ENCODE data around the gene IFI30. TPM values are rescaled to one million over a fixed set of nuclear protein-coding genes. Genes with fewer than 3 reads are reported as not detected.

IFI30 gene
- total RNA-seq, 1 experiment from 2014 or later: 23.6 TPM

DNA sequence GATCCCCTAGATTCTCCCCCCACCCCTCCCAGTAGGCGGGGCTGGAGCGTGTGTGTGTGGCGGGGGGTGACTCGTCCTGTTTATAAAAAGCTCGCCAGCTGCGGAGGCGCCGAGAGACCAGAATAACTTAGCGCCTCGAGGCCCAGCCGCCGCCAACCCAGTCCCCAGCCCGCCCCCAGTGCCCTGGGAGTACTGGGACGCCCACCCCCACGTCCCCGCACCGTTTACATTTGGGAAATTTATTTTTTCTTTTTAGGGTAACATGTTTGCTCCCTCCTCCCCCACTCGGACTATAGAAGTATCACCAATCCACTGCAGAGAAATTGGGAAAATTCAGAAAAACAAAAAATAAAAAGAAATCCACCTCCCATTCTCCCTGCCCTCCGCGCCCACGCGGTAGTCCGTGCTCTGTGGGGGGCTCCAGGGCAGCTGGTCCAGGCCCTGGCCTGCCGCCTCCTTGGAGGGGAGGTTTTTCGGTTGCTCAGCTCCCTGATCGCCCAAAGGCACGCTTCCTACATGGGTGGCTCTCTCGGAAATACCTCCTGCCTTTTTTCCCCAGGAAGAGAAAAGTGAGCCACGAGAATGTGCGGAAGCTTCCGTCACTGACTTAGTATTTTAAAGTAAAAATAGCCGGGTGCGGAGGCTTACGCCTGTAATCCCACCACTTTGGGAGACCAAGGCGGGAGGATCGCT is 31.7 kb downstream of the IFI30 start:
- Mint-ChIP-seq H3K9me3 (peaks cover 0 to 2% of the 10 kb centered on the region in 2 experiments; a peak in 1 of 5 replicates), H3K27ac (peak overlapping the region; percentile 96 to 98 (median 97); a peak in 5 of 7 replicates), H3K4me1 (peaks cover 8 to 34% of the 10 kb centered on the region in 2 experiments), H3K4me3 (peak overlapping the region; percentile 78 to 91), H3K36me3 (ENCODE audit: insufficient read depth in 1 of 3, low read depth in 3 of 3) (peaks cover 7 to 14% (median 7%) of the 10 kb centered on the region in 3 experiments; a peak in 5 of 7 replicates), H3K27me3 (ENCODE audit: low read depth) (peaks cover 3% of the 10 kb centered on the region; the same call in 1 of the 2 replicates)
- H3T11ph ChIP-seq (ENCODE audit: low read length): no peak overlapping the region
- no CpG with 5 or more reads among the region's 36 CpGs for WGBS (ENCODE audit: extremely low coverage, insufficient read length, low lambda C conversion rate)
- H2BK12ac ChIP-seq (ENCODE audit: insufficient read length, low read depth, low read length): no peak overlapping the region
- no peak for TF ChIP-seq CTCF (conservative IDR thresholded peaks at IDR 0.05)
- no peaks in the 10 kb centered on the region for H3K9me3 ChIP-seq (ENCODE audit: control insufficient read depth, low read depth, low read length)
- peak overlapping the region; percentile 62 for H3K9ac ChIP-seq (ENCODE audit: extremely low read depth, insufficient read length, low read length)
- peak overlapping the region; percentile 50 for H3K27ac ChIP-seq (ENCODE audit: insufficient read length, low read depth, low read length)
- H4K20me1 ChIP-seq (ENCODE audit: control insufficient read depth, insufficient read depth, insufficient read length): peaks cover 4% of the 10 kb centered on the region
- H2BK5ac ChIP-seq (ENCODE audit: insufficient read length, low read length): no peak overlapping the region
- no peak overlapping the region for H3K4ac ChIP-seq (ENCODE audit: low read depth, low read length)
- DNase-seq: peak; percentile 58
- peaks cover 18% of the 10 kb centered on the region for H3K23me2 ChIP-seq (ENCODE audit: insufficient read length, low read depth, low read length, poor library complexity, severe bottlenecking)
- H3K4me1 ChIP-seq (ENCODE audit: insufficient read depth, low read length): no peaks in the 10 kb centered on the region
- H3K56ac ChIP-seq (ENCODE audit: insufficient read length, low read depth, low read length): no peak overlapping the region
- no peak overlapping the region for H2AFZ ChIP-seq (ENCODE audit: low read length)
- H3K23ac ChIP-seq (ENCODE audit: insufficient read length, low read depth, low read length): no peak overlapping the region
- no peak overlapping the region for H4K5ac ChIP-seq (ENCODE audit: insufficient read length, low read depth, low read length)
- H4K91ac ChIP-seq (ENCODE audit: insufficient read length, low read depth, low read length): no peak overlapping the region
- peak overlapping the region; percentile 69 for H3K4me2 ChIP-seq (ENCODE audit: insufficient read depth, insufficient read length, low read length)
- peak overlapping the region; percentile 81 for H3K14ac ChIP-seq (ENCODE audit: insufficient read depth, low read length)
- peak overlapping the region; percentile 77 for H3K18ac ChIP-seq (ENCODE audit: insufficient read length, low read depth, low read length)
- H2BK20ac ChIP-seq (ENCODE audit: low read depth, low read length, poor library complexity, severe bottlenecking): no peak overlapping the region
- no peaks in the 10 kb centered on the region; the same call in 1 of the 2 replicates for H3K79me2 ChIP-seq (ENCODE audit: insufficient read depth, low read length)
- no peaks in the 10 kb centered on the region for H3K79me1 ChIP-seq (ENCODE audit: insufficient read depth, low read depth, low read length, poor library complexity, severe bottlenecking)
- no peak overlapping the region for H2AK5ac ChIP-seq (ENCODE audit: insufficient read length, low read length)
- no peaks in the 10 kb centered on the region for H3K27me3 ChIP-seq (ENCODE audit: insufficient read depth, low read length)
- no peak overlapping the region for H2BK120ac ChIP-seq (ENCODE audit: low read depth, low read length, poor library complexity, severe bottlenecking)
- no peak overlapping the region for H2BK15ac ChIP-seq (ENCODE audit: low read depth, low read length)
- no peak overlapping the region for H4K8ac ChIP-seq (replicated peaks; ENCODE audit: insufficient read length, low read depth, low read length)
